ENCODE data around the gene ATP8A2. TPM values are rescaled to one million over a fixed set of nuclear protein-coding genes. Genes with fewer than 3 reads are reported as not detected.

ATP8A2 gene
- polyA plus RNA-seq, 1 donor from 2014 or later: 11.9 TPM

GRCh38 chr13:25899952-25900351 is 528.2 kb downstream of the ATP8A2 start:
- H3K27me3 ChIP-seq (ENCODE audit: insufficient read depth, low read depth, low read length): no peaks in the 10 kb centered on the region
- H3K9me3 ChIP-seq (ENCODE audit: low read length): no peaks in the 10 kb centered on the region
- H3K79me2 ChIP-seq (replicated peaks; ENCODE audit: insufficient read depth, low read length): no peaks in the 10 kb centered on the region
- H3K9me2 ChIP-seq (ENCODE audit: insufficient read depth, low read length): no peaks in the 10 kb centered on the region
- H3K36me3 ChIP-seq (ENCODE audit: insufficient read depth, low read length): no peaks in the 10 kb centered on the region
- H3K4me2 ChIP-seq (ENCODE audit: low read length): no peak overlapping the region
- no peaks in the 10 kb centered on the region for H4K20me1 ChIP-seq (ENCODE audit: insufficient read depth)
- no peak overlapping the region for H3K9ac ChIP-seq (ENCODE audit: low read length)
- no peak overlapping the region for H3K4me3 ChIP-seq (ENCODE audit: low read length)
- no peaks in the 10 kb centered on the region for H3F3A ChIP-seq (ENCODE audit: insufficient read depth, low read length, poor library complexity, severe bottlenecking)
- no peak for TF ChIP-seq REST (IDR thresholded peaks at IDR 0.05; ENCODE audit: borderline replicate concordance)
- TF ChIP-seq EZH2 (IDR thresholded peaks at IDR 0.05; ENCODE audit: borderline replicate concordance, insufficient read depth, low read length, poor library complexity, severe bottlenecking): no peak
- TF ChIP-seq CTCF (IDR thresholded peaks at IDR 0.05; ENCODE audit: poor library complexity, severe bottlenecking): no peak
- TF ChIP-seq POLR2AphosphoS5 (IDR thresholded peaks at IDR 0.05): no peak
- TF ChIP-seq MXI1 (conservative IDR thresholded peaks at IDR 0.05; ENCODE audit: poor library complexity, severe bottlenecking): no peak
- TF ChIP-seq RAD21 (conservative IDR thresholded peaks at IDR 0.05): no peak
- no peak for TF ChIP-seq EP300 (conservative IDR thresholded peaks at IDR 0.05; ENCODE audit: poor library complexity, severe bottlenecking)
- no peak for TF ChIP-seq SMC3 (conservative IDR thresholded peaks at IDR 0.05; ENCODE audit: poor library complexity)
- no peak for TF ChIP-seq TAF1 (IDR thresholded peaks at IDR 0.05; ENCODE audit: low read depth)
- H2AFZ ChIP-seq (ENCODE audit: low read depth, low read length): no peak overlapping the region
- H3K27ac ChIP-seq (ENCODE audit: low read length): no peak overlapping the region

DNA sequence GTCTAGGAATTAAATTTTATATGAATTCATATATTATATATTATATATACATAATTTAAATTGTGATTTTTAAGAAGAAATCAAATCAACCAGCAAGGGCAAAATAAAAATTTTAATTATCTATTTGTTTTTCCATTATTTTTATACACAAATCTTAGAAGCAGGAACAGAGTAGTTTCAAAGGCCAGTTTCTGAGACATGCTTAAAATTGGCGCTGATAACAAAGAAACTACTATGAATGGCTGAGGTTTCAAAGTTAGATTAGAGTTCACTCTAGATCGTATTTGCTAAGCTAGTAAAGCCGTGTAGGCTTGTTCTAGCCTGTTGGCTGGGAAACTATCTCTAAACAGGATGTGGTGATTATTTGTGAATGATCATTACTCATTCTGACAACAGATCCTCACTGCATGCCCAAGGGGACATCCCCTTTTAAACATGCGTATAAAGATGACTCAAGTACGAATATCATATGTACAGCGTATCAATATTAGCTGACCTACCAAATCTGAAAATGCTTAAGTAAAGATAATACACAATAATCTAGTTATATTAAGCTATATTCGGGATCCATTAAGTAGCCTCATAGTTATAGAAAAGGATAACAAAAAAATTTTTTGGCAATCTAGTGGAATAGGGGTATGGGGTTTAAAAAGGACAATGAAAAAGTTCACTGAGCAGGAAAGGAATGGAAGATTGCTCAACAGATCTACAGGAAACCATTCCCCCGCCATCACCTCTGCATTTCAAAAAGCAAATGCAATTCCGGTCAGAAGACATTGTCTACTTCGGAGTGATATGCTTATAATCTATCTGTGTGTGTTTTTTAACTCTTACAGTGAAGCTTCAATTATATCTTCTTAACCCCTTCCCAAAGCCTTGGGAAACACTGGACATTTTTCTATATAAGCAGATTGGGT is 529.9 kb downstream of the ATP8A2 start:
- Histone ChIP-seq H3K9me2 (ENCODE audit: insufficient read depth, low read length) (no peaks in the 10 kb centered on the region), H3K36me3 (ENCODE audit: insufficient read depth, low read length) (no peaks in the 10 kb centered on the region), H3K9ac (ENCODE audit: low read length) (no peak overlapping the region), H3K27me3 (ENCODE audit: insufficient read depth, low read depth, low read length) (no peaks in the 10 kb centered on the region), H4K20me1 (ENCODE audit: insufficient read depth) (no peaks in the 10 kb centered on the region), H2AFZ (ENCODE audit: low read depth, low read length) (no peak overlapping the region), H3K79me2 (replicated peaks; ENCODE audit: insufficient read depth, low read length) (no peaks in the 10 kb centered on the region), H3K4me3 (ENCODE audit: low read length) (no peak overlapping the region), H3K9me3 (ENCODE audit: low read length) (no peaks in the 10 kb centered on the region), H3K4me2 (ENCODE audit: low read length) (no peak overlapping the region), H3K27ac (ENCODE audit: low read length) (no peak overlapping the region), H3F3A (ENCODE audit: insufficient read depth, low read length, poor library complexity, severe bottlenecking) (no peaks in the 10 kb centered on the region)
- TF ChIP-seq RAD21 (conservative IDR thresholded peaks at IDR 0.05): no peak
- TF ChIP-seq EP300 (conservative IDR thresholded peaks at IDR 0.05; ENCODE audit: poor library complexity, severe bottlenecking): no peak
- no peak for TF ChIP-seq POLR2AphosphoS5 (IDR thresholded peaks at IDR 0.05)
- no peak for TF ChIP-seq TAF1 (IDR thresholded peaks at IDR 0.05; ENCODE audit: low read depth)
- no peak for TF ChIP-seq MXI1 (conservative IDR thresholded peaks at IDR 0.05; ENCODE audit: poor library complexity, severe bottlenecking)
- no peak for TF ChIP-seq CTCF (IDR thresholded peaks at IDR 0.05; ENCODE audit: poor library complexity, severe bottlenecking)
- TF ChIP-seq SMC3 (conservative IDR thresholded peaks at IDR 0.05; ENCODE audit: poor library complexity): no peak
- TF ChIP-seq EZH2 (IDR thresholded peaks at IDR 0.05; ENCODE audit: borderline replicate concordance, insufficient read depth, low read length, poor library complexity, severe bottlenecking): no peak
- TF ChIP-seq REST (IDR thresholded peaks at IDR 0.05; ENCODE audit: borderline replicate concordance): no peak
